RWPE1 (cell line): ENCODE results near the gene ZNRD2.

ENCODE experiments used
- CTCF ChIA-PET: fragments of 350-600 bp; sonication (Branson Sonifier 250); formaldehyde crosslinking; extraction: SDS; loops from one replicate; lab custom pipeline; 2021; lab: Yijun Ruan, JAX
- POLR2A ChIA-PET: fragments of 400-600 bp; formaldehyde crosslinking; extraction: SDS; loops from one replicate; lab custom pipeline; 2020; ENCODE audit warnings: antibody characterized with exemption; ENCODE audit not compliant: low non-redundant PET; lab: Yijun Ruan, JAX
- DNase-seq: peaks from one replicate; pipeline ENCODE4 v3.0.0; 2012; ENCODE audit warnings: low spot score
- H3K27ac ChIP-seq: fragments of 450-650 bp; 2 replicates; pipeline ENCODE4 v1.5.1; 2017
- CTCF ChIP-seq: fragments of 450-650 bp; conservative IDR thresholded peaks from 2 replicates; pipeline ENCODE4 v1.5.1; 2017; ENCODE audit warnings: low read depth, mild to moderate bottlenecking

Gene ZNRD2

GRCh38 chr11:65580756-65581155 is 10.5 kb downstream of the ZNRD2 start:
- ChIA-PET CTCF (interaction anchor here (1.6 kb wide), 1 partner anchor 13 kb away, joined by 5 read pairs; no protein-coding TSS in a partner anchor), POLR2A (no interaction called here)
- TF ChIP-seq CTCF = no peak
- DNase-seq = no peak
- peak overlapping the region; percentile 21 for H3K27ac ChIP-seq

- ChIA-PET CTCF (interaction anchor here (1.1 to 2.3 kb wide), 2 partner anchors 12 to 42 kb away, joined by 4 to 9 read pairs; no protein-coding TSS in a partner anchor), POLR2A (no interaction called here)
- no peak for DNase-seq
- TF ChIP-seq CTCF = no peak
- H3K27ac ChIP-seq = peak overlapping the region; percentile 21
Observed at GRCh38 chr11:65581928-65582327, 11.7 kb downstream of the ZNRD2 start.

- ChIA-PET POLR2A (no interaction called here), CTCF (interaction anchor here (2.3 kb wide), 1 partner anchor 10 kb away, joined by 9 read pairs; no protein-coding TSS in a partner anchor)
- no peak for TF ChIP-seq CTCF
- H3K27ac ChIP-seq = peak overlapping the region; percentile 38
- DNase-seq = no peak
Observed at GRCh38 chr11:65583589-65583988, 13.3 kb downstream of the ZNRD2 start.

GRCh38 chr11:65584106-65584505 is 13.8 kb downstream of the ZNRD2 start:
- TF ChIP-seq CTCF = no peak
- ChIA-PET POLR2A (no interaction called here), CTCF (interaction anchor here (2.3 kb wide), 1 partner anchor 10 kb away, joined by 9 read pairs; no protein-coding TSS in a partner anchor)
- H3K27ac ChIP-seq = peak overlapping the region; percentile 38
- no peak for DNase-seq

- H3K27ac ChIP-seq = peak overlapping the region; percentile 38; the same call in 1 of the 2 replicates
- no peak for TF ChIP-seq CTCF
- DNase-seq = no peak
- POLR2A ChIA-PET = interaction anchor here (1.0 kb wide), 1 partner anchor 8 kb away, joined by 4 read pairs; no protein-coding TSS in a partner anchor
- CTCF ChIA-PET = no interaction called here
Observed at GRCh38 chr11:65584723-65585171, 14.5 kb downstream of the ZNRD2 start.

- peak overlapping the region; percentile 68 for H3K27ac ChIP-seq
- DNase-seq = no peak
- POLR2A ChIA-PET = interaction anchor here (1.0 kb wide), 1 partner anchor 9 kb away, joined by 4 read pairs; no protein-coding TSS in a partner anchor
- no peak for TF ChIP-seq CTCF
- CTCF ChIA-PET = no interaction called here
Observed at GRCh38 chr11:65585396-65586246, 15.3 kb downstream of the ZNRD2 start.
